H9 (cell line): Measurements from ENCODE around the gene MLLT3. TPM values are rescaled to one million over a fixed set of nuclear protein-coding genes. Genes with fewer than 3 reads are reported as not detected.

ENCODE experiments used
- DNase-seq: peaks from one replicate; pipeline ENCODE4 v3.0.0-alpha.2; 2017
- H2AFZ ChIP-seq: one replicate; pipeline ENCODE4 v1.6.1; 2013; ENCODE audit warnings: mild to moderate bottlenecking, low read length, control low read depth, moderate library complexity
- H2AK5ac ChIP-seq: 2 replicates; pipeline ENCODE4 v1.6.1; 2013; ENCODE audit warnings: low read length, control low read depth, mixed read lengths; ENCODE audit not compliant: insufficient read length
- H2BK120ac ChIP-seq: one replicate; pipeline ENCODE4 v1.6.1; 2013; ENCODE audit warnings: low read depth, mild to moderate bottlenecking, low read length, control low read depth, inconsistent platforms; ENCODE audit not compliant: poor library complexity, severe bottlenecking
- H2BK12ac ChIP-seq: 2 replicates; pipeline ENCODE4 v1.6.1; 2013; ENCODE audit warnings: low read length, control low read depth, mixed read lengths, low read depth; ENCODE audit not compliant: insufficient read length
- H2BK15ac ChIP-seq: 2 replicates; pipeline ENCODE4 v1.6.1; 2013; ENCODE audit warnings: low read depth, low read length, control low read depth
- H2BK20ac ChIP-seq: one replicate; pipeline ENCODE4 v1.6.1; 2013; ENCODE audit warnings: low read depth, mild to moderate bottlenecking, low read length, control low read depth, inconsistent platforms; ENCODE audit not compliant: poor library complexity, severe bottlenecking
- H2BK5ac ChIP-seq: 2 replicates; pipeline ENCODE4 v1.6.1; 2013; ENCODE audit warnings: low read length, control low read depth, mixed read lengths; ENCODE audit not compliant: insufficient read length
- H3K14ac ChIP-seq: 2 replicates; pipeline ENCODE4 v1.6.1; 2013; ENCODE audit warnings: low read length, control low read depth; ENCODE audit not compliant: insufficient read depth
- H3K18ac ChIP-seq: 2 replicates; pipeline ENCODE4 v1.6.1; 2013; ENCODE audit warnings: low read depth, mild to moderate bottlenecking, mixed read lengths, low read length, control low read depth; ENCODE audit not compliant: insufficient read length
- H3K23ac ChIP-seq: 2 replicates; pipeline ENCODE4 v1.6.1; 2013; ENCODE audit warnings: low read length, control low read depth, mixed read lengths, low read depth; ENCODE audit not compliant: insufficient read length
- H3K23me2 ChIP-seq: 2 replicates; pipeline ENCODE4 v1.6.1; 2013; ENCODE audit warnings: low read depth, mild to moderate bottlenecking, mixed read lengths, low read length, control low read depth; ENCODE audit not compliant: insufficient read length, poor library complexity, severe bottlenecking
- H3K27ac ChIP-seq: 2 replicates; pipeline ENCODE4 v1.5.1; 2013; ENCODE audit warnings: low read length, control low read depth, mixed read lengths, low read depth; ENCODE audit not compliant: insufficient read length
- H3K27me3 ChIP-seq: 2 replicates; pipeline ENCODE4 v1.6.1; 2013; ENCODE audit warnings: low read length, control low read depth, inconsistent platforms; ENCODE audit not compliant: insufficient read depth
- H3K4ac ChIP-seq: 2 replicates; pipeline ENCODE4 v1.6.1; 2013; ENCODE audit warnings: low read depth, mild to moderate bottlenecking, control low read depth, inconsistent platforms, low read length, moderate library complexity
- H3K4me1 ChIP-seq: 2 replicates; pipeline ENCODE4 v1.6.1; 2013; ENCODE audit warnings: low read length, control low read depth, inconsistent platforms; ENCODE audit not compliant: insufficient read depth
- H3K4me2 ChIP-seq: 2 replicates; pipeline ENCODE4 v1.6.1; 2013; ENCODE audit warnings: low read length, control low read depth, mixed read lengths; ENCODE audit not compliant: insufficient read length, insufficient read depth
- H3K56ac ChIP-seq: 2 replicates; pipeline ENCODE4 v1.6.1; 2013; ENCODE audit warnings: low read depth, mild to moderate bottlenecking, mixed read lengths, low read length, control low read depth; ENCODE audit not compliant: insufficient read length
- H3K79me1 ChIP-seq: 2 replicates; pipeline ENCODE4 v1.6.1; 2013; ENCODE audit warnings: low read depth, mild to moderate bottlenecking, moderate library complexity, low read length, control low read depth, inconsistent platforms; ENCODE audit not compliant: insufficient read depth, poor library complexity, severe bottlenecking
- H3K79me2 ChIP-seq: 2 replicates; pipeline ENCODE4 v1.6.1; 2013; ENCODE audit warnings: low read length, control low read depth, inconsistent platforms; ENCODE audit not compliant: insufficient read depth
- H3K9ac ChIP-seq: 2 replicates; pipeline ENCODE4 v1.6.1; 2013; ENCODE audit warnings: low read length, control low read depth, mixed read lengths; ENCODE audit not compliant: insufficient read length; ENCODE audit errors: extremely low read depth
- H3K9me3 ChIP-seq: one replicate; pipeline ENCODE4 v1.6.1; 2013; ENCODE audit warnings: low read depth, low read length, inconsistent platforms; ENCODE audit not compliant: control insufficient read depth
- H3T11ph ChIP-seq: one replicate; pipeline ENCODE4 v1.6.1; 2013; ENCODE audit warnings: mild to moderate bottlenecking, low read length, control low read depth, inconsistent platforms
- H4K20me1 ChIP-seq: one replicate; pipeline ENCODE4 v1.6.1; 2013; ENCODE audit not compliant: control insufficient read depth, insufficient read length, insufficient read depth
- H4K5ac ChIP-seq: 2 replicates; pipeline ENCODE4 v1.6.1; 2013; ENCODE audit warnings: low read depth, mild to moderate bottlenecking, mixed read lengths, low read length, control low read depth; ENCODE audit not compliant: insufficient read length
- H4K8ac ChIP-seq: replicated peaks from 2 replicates; pipeline ENCODE4 v1.6.1; 2013; ENCODE audit warnings: low read length, control low read depth, mixed read lengths, low read depth; ENCODE audit not compliant: insufficient read length
- H4K91ac ChIP-seq: 2 replicates; pipeline ENCODE4 v1.6.1; 2013; ENCODE audit warnings: low read depth, mild to moderate bottlenecking, moderate library complexity, mixed read lengths, low read length, control low read depth; ENCODE audit not compliant: insufficient read length
- H3K27ac Mint-ChIP-seq, 3 experiments: 2 replicates in 2 of 3; 3 replicates in 1 of 3; pipeline ENCODE4 v1.8.0; 2020 to 2021; ENCODE audit warnings: mixed read lengths in 3 of 3, mild to moderate bottlenecking in 1 of 3, moderate library complexity in 1 of 3
- H3K27me3 Mint-ChIP-seq: 2 replicates; pipeline ENCODE4 v1.8.0; 2021; ENCODE audit warnings: low read depth, mild to moderate bottlenecking, moderate library complexity, mixed read lengths
- H3K36me3 Mint-ChIP-seq, 3 experiments: 2 replicates in 2 of 3; 3 replicates in 1 of 3; pipeline ENCODE4 v1.8.0; 2020 to 2021; ENCODE audit warnings: low read depth in 3 of 3, mixed read lengths in 3 of 3; ENCODE audit not compliant: insufficient read depth in 1 of 3
- H3K4me1 Mint-ChIP-seq, 2 experiments: 2 replicates each; pipeline ENCODE4 v1.8.0; 2020; ENCODE audit warnings: mixed read lengths in 2 of 2
- H3K4me3 Mint-ChIP-seq, 2 experiments: 2 replicates in 1 of 2; 3 replicates in 1 of 2; pipeline ENCODE4 v1.8.0; 2020 to 2021; ENCODE audit warnings: mild to moderate bottlenecking in 2 of 2, mixed read lengths in 2 of 2, moderate library complexity in 1 of 2
- H3K9me3 Mint-ChIP-seq, 2 experiments: 2 replicates in 1 of 2; 3 replicates in 1 of 2; pipeline ENCODE4 v1.8.0; 2020; ENCODE audit warnings: mild to moderate bottlenecking in 2 of 2, mixed read lengths in 2 of 2, moderate library complexity in 1 of 2
- total RNA-seq: library from RNA; stranded (reverse); gene quantifications from 2 replicates; pipeline ENCODE4 v1.2.1, GENCODE V29; 2021
- TF ChIP-seq, protein P1 (sequence below): fragments of 200-600 bp; sonication (generic); conservative IDR thresholded peaks from 3 replicates; pipeline ENCODE4 v1.8.0; 2021; ENCODE audit warnings: antibody characterized with exemption, mild to moderate bottlenecking

Gene MLLT3
- total RNA-seq, 1 experiment from 2014 or later: 3.9 TPM

GRCh38 chr9:20377790-20378189 lies 244.5 kb downstream of the MLLT3 start:
- Histone ChIP-seq H3K56ac (no peak overlapping the region), H2BK120ac (no peak overlapping the region), H4K5ac (no peak overlapping the region), H3K27me3 (no peaks in the 10 kb centered on the region), H3K9ac (no peak overlapping the region), H4K91ac (no peak overlapping the region), H4K20me1 (no peaks in the 10 kb centered on the region), H2BK15ac (no peak overlapping the region), H3K9me3 (no peaks in the 10 kb centered on the region), H3K14ac (no peak overlapping the region), H3K4me1 (no peaks in the 10 kb centered on the region), H3K79me2 (no peaks in the 10 kb centered on the region), H4K8ac (no peak overlapping the region), H3K18ac (no peak overlapping the region), H3K4me2 (no peak overlapping the region), H3K23ac (no peak overlapping the region), H3K79me1 (no peaks in the 10 kb centered on the region), H2BK5ac (no peak overlapping the region), H3T11ph (no peak overlapping the region), H2BK20ac (no peak overlapping the region), H3K4ac (no peak overlapping the region), H3K23me2 (no peaks in the 10 kb centered on the region), H3K27ac (no peak overlapping the region), H2BK12ac (no peak overlapping the region), H2AK5ac (no peak overlapping the region), H2AFZ (no peak overlapping the region)
- TF ChIP-seq, protein P1, sequence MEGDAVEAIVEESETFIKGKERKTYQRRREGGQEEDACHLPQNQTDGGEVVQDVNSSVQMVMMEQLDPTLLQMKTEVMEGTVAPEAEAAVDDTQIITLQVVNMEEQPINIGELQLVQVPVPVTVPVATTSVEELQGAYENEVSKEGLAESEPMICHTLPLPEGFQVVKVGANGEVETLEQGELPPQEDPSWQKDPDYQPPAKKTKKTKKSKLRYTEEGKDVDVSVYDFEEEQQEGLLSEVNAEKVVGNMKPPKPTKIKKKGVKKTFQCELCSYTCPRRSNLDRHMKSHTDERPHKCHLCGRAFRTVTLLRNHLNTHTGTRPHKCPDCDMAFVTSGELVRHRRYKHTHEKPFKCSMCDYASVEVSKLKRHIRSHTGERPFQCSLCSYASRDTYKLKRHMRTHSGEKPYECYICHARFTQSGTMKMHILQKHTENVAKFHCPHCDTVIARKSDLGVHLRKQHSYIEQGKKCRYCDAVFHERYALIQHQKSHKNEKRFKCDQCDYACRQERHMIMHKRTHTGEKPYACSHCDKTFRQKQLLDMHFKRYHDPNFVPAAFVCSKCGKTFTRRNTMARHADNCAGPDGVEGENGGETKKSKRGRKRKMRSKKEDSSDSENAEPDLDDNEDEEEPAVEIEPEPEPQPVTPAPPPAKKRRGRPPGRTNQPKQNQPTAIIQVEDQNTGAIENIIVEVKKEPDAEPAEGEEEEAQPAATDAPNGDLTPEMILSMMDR: no peak
- DNase-seq: no peak
- H3K9me3 Mint-ChIP-seq: no peaks in the 10 kb centered on the region
- peaks cover 7 to 8% of the 10 kb centered on the region in 2 experiments for H3K4me1 Mint-ChIP-seq
- no peak overlapping the region for H3K4me3 Mint-ChIP-seq
- H3K27ac Mint-ChIP-seq: no peak overlapping the region
- no peaks in the 10 kb centered on the region for H3K27me3 Mint-ChIP-seq
- no peaks in the 10 kb centered on the region for H3K36me3 Mint-ChIP-seq
